ENCODE measurements around the gene PAPPA2.

GRCh38 chr1:176754676-176755075 lies 291.7 kb downstream of the PAPPA2 start:
- TF ChIP-seq POLR2A (IDR thresholded peaks at IDR 0.05) (no peak), POLR2AphosphoS5 (IDR thresholded peaks at IDR 0.05) (no peak)

Measured in breast epithelium (tissue), 3 donors.